K562 (cell line): ENCODE data around the gene TMEM252. TPM values are rescaled to one million over a fixed set of nuclear protein-coding genes. Genes with fewer than 3 reads are reported as not detected.

Experiments
- ATAC-seq: fragments of 200-7000 bp; cut with Tn5 transposase; 3 replicates; pipeline ENCODE4 v1.9.1; 2020; ENCODE audit warnings: moderate library complexity
- BruUV-seq: library from RNA; stranded (reverse); fragments of 400-500 nt; replicated peaks from 2 replicates; lab custom pipeline; 2021; lab: Mats Ljungman, UMichigan
- CTCF ChIA-PET: fragments of 300-600 bp; formaldehyde crosslinking; extraction: SDS; loops from one replicate; lab custom pipeline; 2021; ENCODE audit warnings: low intra/inter-chr PET ratio; lab: Yijun Ruan, JAX
- POLR2A ChIA-PET: fragments of 300-600, 350-650 bp; sonication (Branson Sonifier 250); formaldehyde crosslinking; extraction: SDS; loops from one replicate; lab custom pipeline; 2021; ENCODE audit warnings: antibody characterized with exemption, inconsistent platforms; lab: Yijun Ruan, JAX
- DNase-seq, 4 experiments: peaks; one replicate each; pipeline versions ENCODE4 v3.0.0 to v3.0.0-alpha.2; 2011 to 2018; ENCODE audit warnings: low spot score in 3 of 4, mixed read lengths in 3 of 4; ENCODE audit errors: extremely low read depth in 1 of 4
- FAIRE-seq: peaks from 2 replicates; lab custom pipeline; 2011; peaks lifted over from hg19 to GRCh38; lab: Jason Lieb, UNC
- H2AFZ ChIP-seq: 2 replicates; pipeline ENCODE4 v1.6.0; 2011; ENCODE audit warnings: low read depth, low read length, control low read depth, inconsistent platforms
- H3K27ac ChIP-seq: fragments of 200-600 bp; 3 replicates; pipeline ENCODE4 v1.8.0; 2011; ENCODE audit warnings: low read depth, mild to moderate bottlenecking, control low read depth, inconsistent platforms, low read length, moderate library complexity, mixed read lengths; ENCODE audit errors: extremely low read depth
- H3K27me3 ChIP-seq, 2 experiments: fragments of 300-600 bp in 1 of 2; 2 replicates in 1 of 2; 3 replicates in 1 of 2; pipeline versions ENCODE4 v1.6.0 to v1.8.0; 2011; ENCODE audit warnings: inconsistent platforms in 2 of 2, low read length in 2 of 2, mild to moderate bottlenecking in 1 of 2, mixed read lengths in 1 of 2, moderate library complexity in 1 of 2; ENCODE audit not compliant: control insufficient read depth in 2 of 2, insufficient read depth in 2 of 2
- H3K36me3 ChIP-seq: fragments of 300-600 bp; 3 replicates; pipeline ENCODE4 v1.8.0; 2011; ENCODE audit warnings: mild to moderate bottlenecking, low read length, inconsistent platforms; ENCODE audit not compliant: control insufficient read depth, insufficient read depth
- H3K4me1 ChIP-seq, 2 experiments: fragments of 200-600 bp in 1 of 2; replicated peaks in 1 of 2; 2 replicates in 1 of 2; 3 replicates in 1 of 2; pipeline versions ENCODE4 v1.5.1 to v1.8.0; 2011; ENCODE audit warnings: inconsistent platforms in 2 of 2, low read length in 2 of 2, mild to moderate bottlenecking in 1 of 2, mixed read lengths in 1 of 2, moderate library complexity in 1 of 2; ENCODE audit not compliant: control insufficient read depth in 2 of 2, insufficient read depth in 2 of 2
- H3K4me2 ChIP-seq: 2 replicates; pipeline ENCODE4 v1.6.1; 2011; ENCODE audit warnings: low read length, control low read depth, inconsistent platforms, mixed read lengths; ENCODE audit not compliant: insufficient read depth
- H3K4me3 ChIP-seq: fragments of 200-600 bp; sonication (generic), shearing (Covaris generic); 2 replicates; pipeline ENCODE4 v1.5.1; 2016; ENCODE audit warnings: control low read depth, inconsistent platforms
- H3K79me2 ChIP-seq: fragments of 200-600 bp; 3 replicates; pipeline ENCODE4 v1.8.0; 2011; ENCODE audit warnings: low read length, inconsistent platforms; ENCODE audit not compliant: control insufficient read depth, insufficient read depth
- H3K9ac ChIP-seq, 2 experiments: 2 replicates each; pipeline versions ENCODE4 v1.6.0 to v1.6.1; 2011; ENCODE audit warnings: low read depth in 2 of 2, low read length in 2 of 2, control low read depth in 1 of 2, inconsistent platforms in 1 of 2, mild to moderate bottlenecking in 1 of 2, mixed read lengths in 1 of 2; ENCODE audit not compliant: insufficient read depth in 1 of 2
- H3K9me1 ChIP-seq: one replicate; pipeline ENCODE4 v1.6.0; 2011; ENCODE audit warnings: inconsistent platforms, mild to moderate bottlenecking, low read length, moderate library complexity; ENCODE audit not compliant: control insufficient read depth, insufficient read depth
- H3K9me3 ChIP-seq: replicated peaks from 2 replicates; pipeline ENCODE4 v1.5.1; 2011; ENCODE audit warnings: low read depth, low read length, inconsistent platforms; ENCODE audit not compliant: control insufficient read depth, insufficient read depth
- H4K20me1 ChIP-seq: replicated peaks from 2 replicates; pipeline ENCODE4 v1.6.1; 2011; ENCODE audit warnings: low read length, inconsistent platforms, mixed read lengths; ENCODE audit not compliant: control insufficient read depth, insufficient read depth
- CAMTA2 ChIP-seq: fragments of 250-450 bp; sonication (Bioruptor Pico); conservative IDR thresholded peaks from 2 replicates; pipeline ENCODE4 v1.5.1; 2022
- CEBPG ChIP-seq, 3 experiments: fragments of 200-800 bp in 1 of 3; sonication (Bioruptor generic) in 1 of 3; sonication (generic) in 1 of 3; formaldehyde crosslinking in 1 of 3; IDR thresholded peaks in 2 of 3; conservative IDR thresholded peaks in 1 of 3; 2 replicates each; pipeline versions ENCODE4 v1.6.1 to v1.8.0; 2016 to 2022; ENCODE audit warnings: missing compliant biosample characterization in 2 of 3, missing genetic modification characterization in 2 of 3, mild to moderate bottlenecking in 1 of 3, missing genetic modification reagents in 1 of 3
- NR2C2 ChIP-seq, 2 experiments: fragments of 200-800 bp in 1 of 2; sonication (Bioruptor generic) in 1 of 2; sonication (generic) in 1 of 2; formaldehyde crosslinking in 1 of 2; IDR thresholded peaks; 2 replicates each; pipeline versions ENCODE4 v1.6.1 to v1.8.0; 2016 to 2022; ENCODE audit warnings: mild to moderate bottlenecking in 1 of 2, missing compliant biosample characterization in 1 of 2, missing genetic modification characterization in 1 of 2, missing genetic modification reagents in 1 of 2
- RAD21 ChIP-seq, 2 experiments: fragments of 250-450 bp in 1 of 2; fragments of 450-650 bp in 1 of 2; sonication (Bioruptor Pico) in 1 of 2; formaldehyde crosslinking in 1 of 2; IDR thresholded peaks in 1 of 2; conservative IDR thresholded peaks in 1 of 2; 2 replicates each; pipeline versions ENCODE4 v1.4.0 to v1.8.0; 2020 to 2022; ENCODE audit warnings: mild to moderate bottlenecking in 2 of 2, moderate library complexity in 1 of 2
- RBFOX2 ChIP-seq: fragments of 200-400 bp; formaldehyde crosslinking; IDR thresholded peaks from 2 replicates; pipeline ENCODE4 v1.6.1; 2017; ENCODE audit warnings: low read depth, mild to moderate bottlenecking, low read length, moderate library complexity
- TAL1 ChIP-seq: fragments of 450-650 bp; IDR thresholded peaks from 2 replicates; pipeline ENCODE4 v1.6.1; 2016; ENCODE audit warnings: mild to moderate bottlenecking
- TRIM28 ChIP-seq: fragments of 450-650 bp; IDR thresholded peaks from 2 replicates; pipeline ENCODE4 v1.6.1; 2017
- ZC3H4 ChIP-seq: sonication (generic); formaldehyde crosslinking; IDR thresholded peaks from 2 replicates; pipeline ENCODE4 v1.9.0; 2021; ENCODE audit warnings: missing genetic modification reagents, borderline replicate concordance
- ZNF707 ChIP-seq: fragments of 250-450 bp; sonication (Bioruptor Pico); conservative IDR thresholded peaks from 2 replicates; pipeline ENCODE4 v1.8.0; 2022; ENCODE audit warnings: inconsistent platforms, mild to moderate bottlenecking, moderate library complexity
- ZNF76 ChIP-seq: fragments of 250-450 bp; sonication (Bioruptor Pico); IDR thresholded peaks from 2 replicates; pipeline ENCODE4 v1.4.0; 2020; ENCODE audit warnings: mild to moderate bottlenecking, moderate library complexity, borderline replicate concordance
- WGBS: fragments of 100-300 bp; shearing (Covaris generic); methylation state at CpG from one replicate; pipeline ENCODE4 v1.1.6; 2016; ENCODE audit warnings: low coverage, mixed read lengths; ENCODE audit not compliant: insufficient coverage; ENCODE audit errors: missing lambda C conversion rate; 5-methylcytosine and 5-hydroxymethylcytosine counted together
- in situ Hi-C: fragments of 300-500 bp; cut with MboI; formaldehyde crosslinking; loops from 4 replicates; pipeline ENCODE4 v1.15.0; 2018; ENCODE audit warnings: inconsistent platforms, mixed read lengths
- intact Hi-C: fragments of 100-400 bp; cut with micrococcal nuclease; formaldehyde crosslinking; loops from 2 replicates; pipeline ENCODE4 v1.14.2; 2022
- polyA plus RNA-seq, 8 experiments: library from polyadenylated mRNA; depleted of rRNA in 4 of 8; stranded (reverse) in 5 of 8; unstranded in 3 of 8; fragments of >200 nt; fragmentation: Nextera tagmentation in 2 of 8; fragmentation: Illumina TruSeq in 1 of 8; extraction: Ambion mirVana in 2 of 8; extraction: Trizol in 1 of 8; gene quantifications; 2 replicates each; pipeline versions ENCODE4 v1.2.1 to v1.2.3, GENCODE V29; 2011 to 2014; ENCODE audit warnings: inconsistent platforms in 1 of 8, missing spikeins in 1 of 8
- total RNA-seq, 7 experiments: library from RNA; depleted of rRNA in 6 of 7; stranded (reverse); fragments of >200 nt in 6 of 7; fragmentation: Illumina TruSeq in 2 of 7; extraction: Trizol in 2 of 7; gene quantifications; 2 replicates each; pipeline versions ENCODE4 v1.2.1 to v1.2.3, GENCODE V29; 2011 to 2021; ENCODE audit warnings: low replicate concordance in 1 of 7
- TF ChIP-seq, protein P1 (sequence below): fragments of 450-650 bp; IDR thresholded peaks from 2 replicates; pipeline ENCODE4 v1.7.1; 2018; ENCODE audit warnings: mild to moderate bottlenecking, low read depth; ENCODE audit not compliant: partially characterized antibody
- TF ChIP-seq, protein P2 (sequence below), 3 experiments: IDR thresholded peaks in 2 of 3; conservative IDR thresholded peaks in 1 of 3; 2 replicates each; pipeline ENCODE4 v1.5.1; 2011 to 2012; ENCODE audit warnings: low read length in 3 of 3, mild to moderate bottlenecking in 3 of 3, control low read depth in 2 of 3, improper control_type of control experiment in 1 of 3, inconsistent platforms in 1 of 3, low read depth in 1 of 3, mixed read lengths in 1 of 3, moderate library complexity in 1 of 3; ENCODE audit not compliant: insufficient read depth in 2 of 3

TMEM252 gene
- total and polyA plus RNA-seq, 9 of the 15 experiments (the other 6 are each of a cell fraction or from before 2014, with no cell fraction given): not detected

DNA sequence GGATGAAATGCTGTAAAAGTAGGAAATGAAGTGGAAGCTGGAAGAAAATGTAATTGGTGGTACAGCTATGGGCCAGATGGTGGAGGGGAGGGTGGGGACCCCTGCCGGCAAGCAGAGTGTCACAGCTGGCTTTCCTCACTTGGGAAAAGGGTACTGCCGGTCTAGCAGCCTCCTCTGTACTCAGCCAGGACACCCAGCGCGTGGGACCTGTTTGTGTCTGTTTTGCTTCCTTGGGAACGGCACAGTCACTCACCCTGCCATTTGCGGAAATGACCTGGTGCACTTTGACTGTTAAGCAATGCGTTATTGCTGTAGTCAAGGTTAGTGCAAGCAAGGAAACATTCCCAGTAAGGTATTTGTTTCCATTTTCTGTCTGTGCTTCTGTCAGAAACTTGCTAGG lies 10.1 kb downstream of the TMEM252 start:
- intact Hi-C loops (no loop called here), in situ Hi-C loops (no loop called here)
- Histone ChIP-seq H3K9ac (no peak overlapping the region), H3K9me3 (no peaks in the 10 kb centered on the region), H3K27me3 (peaks cover 2 to 10% of the 10 kb centered on the region in 2 experiments; a peak in 3 of 5 replicates), H3K4me1 (no peaks in the 10 kb centered on the region), H3K27ac (no peak overlapping the region), H2AFZ (no peak overlapping the region), H3K4me3 (no peak overlapping the region), H3K36me3 (no peaks in the 10 kb centered on the region), H3K4me2 (no peak overlapping the region), H3K79me2 (no peaks in the 10 kb centered on the region), H3K9me1 (no peaks in the 10 kb centered on the region), H4K20me1 (no peaks in the 10 kb centered on the region)
- DNase-seq (no peak), FAIRE-seq (no peak), ATAC-seq (peak; percentile 53; the same call in 2 of the 3 replicates)
- no peak for TF ChIP-seq TAL1
- TF ChIP-seq CAMTA2 (CRISPR knock-in tag): no peak
- peak in 1 of 2 experiments; percentile 36; a peak in 2 of 4 replicates for TF ChIP-seq RAD21 (CRISPR knock-in tag; conservative IDR thresholded peaks at IDR 0.05 in 1 of 2, IDR thresholded peaks at IDR 0.05 in 1 of 2)
- TF ChIP-seq CEBPG (CRISPR knock-in tag; IDR thresholded peaks at IDR 0.05): no peak
- 0 out of 4 replicates have a peak, but pooled peaks have one; percentile 18 to 20 for TF ChIP-seq CEBPG (tag; conservative IDR thresholded peaks at IDR 0.05 in 1 of 2, IDR thresholded peaks at IDR 0.05 in 1 of 2)
- TF ChIP-seq, protein P1, sequence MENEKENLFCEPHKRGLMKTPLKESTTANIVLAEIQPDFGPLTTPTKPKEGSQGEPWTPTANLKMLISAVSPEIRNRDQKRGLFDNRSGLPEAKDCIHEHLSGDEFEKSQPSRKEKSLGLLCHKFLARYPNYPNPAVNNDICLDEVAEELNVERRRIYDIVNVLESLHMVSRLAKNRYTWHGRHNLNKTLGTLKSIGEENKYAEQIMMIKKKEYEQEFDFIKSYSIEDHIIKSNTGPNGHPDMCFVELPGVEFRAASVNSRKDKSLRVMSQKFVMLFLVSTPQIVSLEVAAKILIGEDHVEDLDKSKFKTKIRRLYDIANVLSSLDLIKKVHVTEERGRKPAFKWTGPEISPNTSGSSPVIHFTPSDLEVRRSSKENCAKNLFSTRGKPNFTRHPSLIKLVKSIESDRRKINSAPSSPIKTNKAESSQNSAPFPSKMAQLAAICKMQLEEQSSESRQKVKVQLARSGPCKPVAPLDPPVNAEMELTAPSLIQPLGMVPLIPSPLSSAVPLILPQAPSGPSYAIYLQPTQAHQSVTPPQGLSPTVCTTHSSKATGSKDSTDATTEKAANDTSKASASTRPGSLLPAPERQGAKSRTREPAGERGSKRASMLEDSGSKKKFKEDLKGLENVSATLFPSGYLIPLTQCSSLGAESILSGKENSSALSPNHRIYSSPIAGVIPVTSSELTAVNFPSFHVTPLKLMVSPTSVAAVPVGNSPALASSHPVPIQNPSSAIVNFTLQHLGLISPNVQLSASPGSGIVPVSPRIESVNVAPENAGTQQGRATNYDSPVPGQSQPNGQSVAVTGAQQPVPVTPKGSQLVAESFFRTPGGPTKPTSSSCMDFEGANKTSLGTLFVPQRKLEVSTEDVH: no peak
- no peak for TF ChIP-seq NR2C2 (CRISPR knock-in tag; IDR thresholded peaks at IDR 0.05)
- TF ChIP-seq NR2C2 (tag; IDR thresholded peaks at IDR 0.05): peak; percentile 60; the same call in 1 of the 2 replicates
- no peak for TF ChIP-seq ZC3H4 (CRISPR knock-in tag)
- TF ChIP-seq, protein P2, sequence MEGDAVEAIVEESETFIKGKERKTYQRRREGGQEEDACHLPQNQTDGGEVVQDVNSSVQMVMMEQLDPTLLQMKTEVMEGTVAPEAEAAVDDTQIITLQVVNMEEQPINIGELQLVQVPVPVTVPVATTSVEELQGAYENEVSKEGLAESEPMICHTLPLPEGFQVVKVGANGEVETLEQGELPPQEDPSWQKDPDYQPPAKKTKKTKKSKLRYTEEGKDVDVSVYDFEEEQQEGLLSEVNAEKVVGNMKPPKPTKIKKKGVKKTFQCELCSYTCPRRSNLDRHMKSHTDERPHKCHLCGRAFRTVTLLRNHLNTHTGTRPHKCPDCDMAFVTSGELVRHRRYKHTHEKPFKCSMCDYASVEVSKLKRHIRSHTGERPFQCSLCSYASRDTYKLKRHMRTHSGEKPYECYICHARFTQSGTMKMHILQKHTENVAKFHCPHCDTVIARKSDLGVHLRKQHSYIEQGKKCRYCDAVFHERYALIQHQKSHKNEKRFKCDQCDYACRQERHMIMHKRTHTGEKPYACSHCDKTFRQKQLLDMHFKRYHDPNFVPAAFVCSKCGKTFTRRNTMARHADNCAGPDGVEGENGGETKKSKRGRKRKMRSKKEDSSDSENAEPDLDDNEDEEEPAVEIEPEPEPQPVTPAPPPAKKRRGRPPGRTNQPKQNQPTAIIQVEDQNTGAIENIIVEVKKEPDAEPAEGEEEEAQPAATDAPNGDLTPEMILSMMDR (IDR thresholded peaks at IDR 0.05 in 2 of 3, conservative IDR thresholded peaks at IDR 0.05 in 1 of 3; ENCODE audit: insufficient read depth in 2 of 3, low read depth in 1 of 3, low read length in 3 of 3): peak in 2 of 3 experiments; percentile 26 to 29; a peak in 3 of 6 replicates
- TF ChIP-seq TRIM28: no peak
- TF ChIP-seq ZNF707 (CRISPR knock-in tag): no peak
- TF ChIP-seq RBFOX2: no peak
- TF ChIP-seq ZNF76 (CRISPR knock-in tag): no peak
- 0% methylated on average over 5 of the region's 7 CpGs for WGBS
- ChIA-PET POLR2A (no interaction called here), CTCF (no interaction called here)
- BruUV-seq: no TSS peak
